ENCODE results near the gene TFB1M. TPM values are rescaled to one million over a fixed set of nuclear protein-coding genes. Genes with fewer than 3 reads are reported as not detected.

Gene TFB1M
- total and polyA plus RNA-seq, 2 donors (not counting 1 experiment from before 2014, with no cell fraction given), result 16.3 to 28.9 TPM

GRCh38 chr6:155267411-155267810 is 46.9 kb downstream of the TFB1M start:
- no peak for DNase-seq (ENCODE audit: low read depth in 2 of 2)
- H3K4me2 ChIP-seq (ENCODE audit: extremely low read depth, insufficient read depth, low read length), result no peak overlapping the region
- H4K20me1 ChIP-seq (ENCODE audit: control insufficient read depth, extremely low read depth, insufficient read depth, low read length), result no peaks in the 10 kb centered on the region
- no peak overlapping the region for H3K27ac ChIP-seq (ENCODE audit: insufficient read depth, low read length)
- H3K27me3 ChIP-seq (ENCODE audit: control insufficient read depth, insufficient read depth, low read length), result no peaks in the 10 kb centered on the region
- no peaks in the 10 kb centered on the region for H3K9me3 ChIP-seq (ENCODE audit: control insufficient read depth, insufficient read depth, low read depth, low read length)
- H3K36me3 ChIP-seq (ENCODE audit: control insufficient read depth, insufficient read depth, low read length), result no peaks in the 10 kb centered on the region
- no peak overlapping the region for H3K9ac ChIP-seq (ENCODE audit: insufficient read depth, low read length)
- H2AFZ ChIP-seq (ENCODE audit: low read length), result no peak overlapping the region
- H3K4me1 ChIP-seq (ENCODE audit: control insufficient read depth, extremely low read depth, insufficient read depth, low read length), result peaks cover 6% of the 10 kb centered on the region
- TF ChIP-seq CTCF (conservative IDR thresholded peaks at IDR 0.05 in 1 of 2, IDR thresholded peaks at IDR 0.05 in 1 of 2; ENCODE audit: low read depth in 1 of 2, low read length in 2 of 2) (no peak), EZH2 (IDR thresholded peaks at IDR 0.05; ENCODE audit: low read length, missing control alignments) (no peak)
- no peak overlapping the region for H3K4me3 ChIP-seq (replicated peaks in 1 of 4; ENCODE audit: control extremely low read depth in 1 of 4, insufficient read depth in 1 of 4, low read depth in 3 of 4, low read length in 4 of 4)
- H3K79me2 ChIP-seq (ENCODE audit: control insufficient read depth, insufficient read depth, low read length), result no peaks in the 10 kb centered on the region

GRCh38 chr6:155265843-155266535 is 48.3 kb downstream of the TFB1M start:
- no peaks in the 10 kb centered on the region for H4K20me1 ChIP-seq (ENCODE audit: control insufficient read depth, extremely low read depth, insufficient read depth, low read length)
- H3K9me3 ChIP-seq (ENCODE audit: control insufficient read depth, insufficient read depth, low read depth, low read length), result no peaks in the 10 kb centered on the region
- peaks cover 3% of the 10 kb centered on the region for H3K4me1 ChIP-seq (ENCODE audit: control insufficient read depth, extremely low read depth, insufficient read depth, low read length)
- DNase-seq (ENCODE audit: low read depth in 2 of 2), result no peak
- H3K79me2 ChIP-seq (ENCODE audit: control insufficient read depth, insufficient read depth, low read length), result no peaks in the 10 kb centered on the region
- TF ChIP-seq EZH2 (IDR thresholded peaks at IDR 0.05; ENCODE audit: low read length, missing control alignments), result no peak
- no peak for TF ChIP-seq CTCF (conservative IDR thresholded peaks at IDR 0.05 in 1 of 2, IDR thresholded peaks at IDR 0.05 in 1 of 2; ENCODE audit: low read depth in 1 of 2, low read length in 2 of 2)
- H3K4me3 ChIP-seq (replicated peaks in 1 of 4; ENCODE audit: control extremely low read depth in 1 of 4, insufficient read depth in 1 of 4, low read depth in 3 of 4, low read length in 4 of 4), result no peak overlapping the region
- H3K36me3 ChIP-seq (ENCODE audit: control insufficient read depth, insufficient read depth, low read length), result no peaks in the 10 kb centered on the region
- H2AFZ ChIP-seq (ENCODE audit: low read length), result no peak overlapping the region
- H3K9ac ChIP-seq (ENCODE audit: insufficient read depth, low read length), result no peak overlapping the region
- no peak overlapping the region for H3K4me2 ChIP-seq (ENCODE audit: extremely low read depth, insufficient read depth, low read length)
- no peaks in the 10 kb centered on the region for H3K27me3 ChIP-seq (ENCODE audit: control insufficient read depth, insufficient read depth, low read length)
- no peak overlapping the region for H3K27ac ChIP-seq (ENCODE audit: insufficient read depth, low read length)

GRCh38 chr6:155264693-155265320 is 49.5 kb downstream of the TFB1M start:
- Histone ChIP-seq H3K9ac (ENCODE audit: insufficient read depth, low read length) (peak overlapping the region; percentile 4), H3K4me2 (ENCODE audit: extremely low read depth, insufficient read depth, low read length) (no peak overlapping the region)
- peak in 1 of 2 donors; percentile 16 for DNase-seq (ENCODE audit: low read depth in 2 of 2)

More at GRCh38 chr6:155264693-155265320, 49.5 kb downstream of the TFB1M start:
- no peak for TF ChIP-seq CTCF (conservative IDR thresholded peaks at IDR 0.05 in 1 of 2, IDR thresholded peaks at IDR 0.05 in 1 of 2; ENCODE audit: low read depth in 1 of 2, low read length in 2 of 2)
- no peak for TF ChIP-seq EZH2 (IDR thresholded peaks at IDR 0.05; ENCODE audit: low read length, missing control alignments)
- no peaks in the 10 kb centered on the region for H3K79me2 ChIP-seq (ENCODE audit: control insufficient read depth, insufficient read depth, low read length)
- peak overlapping the region; percentile 9 for H3K27ac ChIP-seq (ENCODE audit: insufficient read depth, low read length)
- no peaks in the 10 kb centered on the region for H3K36me3 ChIP-seq (ENCODE audit: control insufficient read depth, insufficient read depth, low read length)
- H3K4me1 ChIP-seq (ENCODE audit: control insufficient read depth, extremely low read depth, insufficient read depth, low read length), result peaks cover 3% of the 10 kb centered on the region
- no peaks in the 10 kb centered on the region for H4K20me1 ChIP-seq (ENCODE audit: control insufficient read depth, extremely low read depth, insufficient read depth, low read length)
- H3K27me3 ChIP-seq (ENCODE audit: control insufficient read depth, insufficient read depth, low read length), result no peaks in the 10 kb centered on the region
- H2AFZ ChIP-seq (ENCODE audit: low read length), result peak overlapping the region; percentile 38
- no peak overlapping the region for H3K4me3 ChIP-seq (replicated peaks in 1 of 4; ENCODE audit: control extremely low read depth in 1 of 4, insufficient read depth in 1 of 4, low read depth in 3 of 4, low read length in 4 of 4)
- H3K9me3 ChIP-seq (ENCODE audit: control insufficient read depth, insufficient read depth, low read depth, low read length), result no peaks in the 10 kb centered on the region
